Stomach (tissue), 9 donors: ENCODE results near the gene TUBB6. TPM values are rescaled to one million over a fixed set of nuclear protein-coding genes. Genes with fewer than 3 reads are reported as not detected.

Experiments used
- DNase-seq, 2 donors: peaks; one replicate each; pipeline versions ENCODE4 v3.0.0 to v3.0.0-alpha.2; 2013 to 2019
- H3K27ac ChIP-seq, 5 donors: fragments of 200-600 bp in 4 of 5; sonication (generic) in 4 of 5; one replicate each; pipeline ENCODE4 v1.5.1; 2013 to 2019; ENCODE audit warnings: mild to moderate bottlenecking in 1 of 5, moderate library complexity in 1 of 5
- H3K27me3 ChIP-seq, 3 donors: fragments of 200-600 bp; sonication (generic); one replicate each; pipeline ENCODE4 v1.5.1; 2017 to 2019; ENCODE audit warnings: mixed run types in 1 of 3
- H3K36me3 ChIP-seq, 4 donors: fragments of 200-600 bp; sonication (generic); 1 replicate in 3 of 4; 2 replicates in 1 of 4; pipeline ENCODE4 v1.5.1; 2016 to 2019
- H3K4me1 ChIP-seq, 4 donors: fragments of 200-600 bp; sonication (generic); one replicate each; pipeline ENCODE4 v1.5.1; 2016 to 2019
- H3K4me3 ChIP-seq, 4 donors: fragments of 200-600 bp; sonication (generic) in 3 of 4; one replicate each; pipeline ENCODE4 v1.5.1; 2016 to 2019; ENCODE audit warnings: mild to moderate bottlenecking in 1 of 4
- H3K9me3 ChIP-seq, 4 donors: fragments of 200-600 bp; sonication (generic); one replicate each; pipeline ENCODE4 v1.5.1; 2016 to 2019
- EP300 ChIP-seq: sonication (generic); formaldehyde crosslinking; IDR thresholded peaks from one replicate; pipeline ENCODE4 v1.6.1; 2017; ENCODE audit warnings: antibody characterized with exemption
- POLR2A ChIP-seq, 4 donors: fragments of 450-650 bp; IDR thresholded peaks; one replicate each; pipeline ENCODE4 v1.6.1; 2016; ENCODE audit warnings: antibody characterized with exemption in 4 of 4, control low read depth in 2 of 4, mild to moderate bottlenecking in 1 of 4, moderate library complexity in 1 of 4
- POLR2AphosphoS5 ChIP-seq, 3 donors: sonication (generic); formaldehyde crosslinking; IDR thresholded peaks; one replicate each; pipeline ENCODE4 v1.6.1; 2016; ENCODE audit warnings: antibody characterized with exemption in 3 of 3
- WGBS, 5 donors: extraction: QIAGEN DNeasy Blood & Tissue Kit in 3 of 5; methylation state at CpG; one replicate each; pipeline versions ENCODE4 v1.1.5 to v1.1.7; 2013 to 2018; 5-methylcytosine and 5-hydroxymethylcytosine counted together
- intact Hi-C: fragments of 100-400 bp; cut with DNase I; formaldehyde crosslinking; loops from one replicate; pipeline ENCODE4 v1.15.1; 2023; ENCODE audit warnings: low total_unique reads
- polyA plus RNA-seq, 3 donors: library from polyadenylated mRNA; stranded (reverse); fragments of 200-250 nt; gene quantifications; one replicate each; pipeline ENCODE4 v1.2.3, GENCODE V29; 2013
- total RNA-seq, 5 donors: library from RNA; depleted of rRNA; stranded (reverse); fragments of >200 nt; gene quantifications; one replicate each; pipeline versions ENCODE4 v1.1.0 to v1.2.3, GENCODE V29; 2014 to 2016
- TF ChIP-seq, protein P1 (sequence below), 7 experiments: fragments of 450-650 bp in 4 of 7; fragments of 200-600 bp in 3 of 7; sonication (generic) in 3 of 7; IDR thresholded peaks; one replicate each; pipeline ENCODE4 v1.5.1; 2016 to 2019; ENCODE audit warnings: antibody characterized with exemption in 7 of 7, control low read depth in 2 of 7, mild to moderate bottlenecking in 1 of 7
- donor health status: healthy with polysubstance abuse.
- donor health status: Bipolar disorder and iron deficiency.
- donor health status: healthy.

The TUBB6 gene
- total and polyA plus RNA-seq, 8 donors = 66.6 to 333 (median 174) TPM

DNA sequence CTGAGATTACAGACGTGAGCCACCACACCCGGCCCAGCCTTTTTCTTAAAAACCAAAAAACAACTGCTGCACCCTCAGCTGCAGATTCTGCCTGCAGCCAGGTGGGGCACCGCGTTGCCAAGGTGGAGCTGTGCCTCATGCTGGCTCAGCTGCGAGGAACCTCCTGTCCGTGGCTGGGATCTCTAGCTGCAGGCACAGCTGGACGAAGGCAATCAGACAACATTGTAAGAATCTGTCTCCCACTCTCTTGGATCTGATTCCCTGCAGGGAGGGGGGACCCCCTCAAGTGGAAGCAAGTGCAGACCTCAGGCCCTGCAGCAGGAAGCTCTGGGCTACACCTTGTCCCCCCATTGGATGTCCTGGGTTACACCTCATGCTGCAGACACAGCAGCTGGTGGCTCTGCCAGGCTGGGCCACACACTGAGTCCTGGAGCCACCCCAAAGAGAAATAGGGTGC is 29.8 kb upstream of the TUBB6 start:
- intact Hi-C loops = no loop called here

DNA sequence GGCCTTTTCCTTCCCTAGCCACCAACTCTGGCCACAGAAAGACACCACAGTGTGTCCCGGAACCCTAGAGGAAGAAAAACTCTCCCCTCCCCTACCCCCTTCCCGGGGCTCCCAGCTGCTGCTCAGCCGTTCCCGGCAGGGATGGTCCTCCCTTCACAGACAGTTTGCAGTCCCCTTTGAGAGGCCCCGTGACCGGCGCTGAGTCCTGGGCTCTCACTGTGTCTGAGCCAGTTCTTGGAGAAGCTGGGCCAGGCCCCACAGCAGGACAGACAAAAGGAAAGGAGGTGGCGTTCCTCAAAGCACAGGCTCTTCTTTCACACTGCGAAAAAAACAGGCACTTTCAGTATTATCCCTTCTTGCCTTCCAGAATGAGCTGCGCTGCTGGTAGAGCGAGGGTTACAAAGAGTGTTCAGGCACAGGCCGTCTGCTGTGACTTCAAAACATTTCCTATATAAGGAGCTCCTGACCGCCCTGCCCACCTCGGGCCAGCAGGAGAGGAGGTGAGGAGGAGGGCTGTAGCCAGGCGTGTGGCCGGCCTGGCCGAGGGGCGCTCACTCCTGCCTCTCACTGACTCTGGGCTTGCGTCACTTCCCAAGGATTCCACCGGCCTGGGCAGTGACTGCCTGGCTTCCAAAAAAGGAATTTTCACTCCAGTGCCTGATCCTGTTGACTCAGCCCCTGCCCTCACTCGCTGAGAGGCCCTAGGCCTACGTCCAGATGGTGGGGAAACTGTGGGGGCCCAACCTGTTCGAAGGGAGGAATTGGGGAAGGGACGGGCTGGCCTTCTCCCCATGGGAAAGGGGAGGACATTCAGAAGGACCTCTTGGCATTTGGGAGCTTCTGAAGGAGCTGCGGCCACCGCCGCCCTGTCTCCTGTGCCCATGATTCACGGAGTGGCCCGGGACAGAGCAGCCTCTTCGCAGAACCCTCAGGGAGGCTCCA is 29.0 kb upstream of the TUBB6 start:
- H3K36me3 ChIP-seq = no peaks in the 10 kb centered on the region
- WGBS, 5 donors = 44 to 48% (median 46%) methylated on average over 30 of the region's 30 CpGs
- H3K27ac ChIP-seq = peak overlapping the region; percentile 69 to 96 (median 87)
- H3K4me3 ChIP-seq = peak overlapping the region; percentile 18 to 45 (median 28)
- TF ChIP-seq POLR2A (IDR thresholded peaks at IDR 0.05) (peak in 2 of 4 donors; percentile 17 to 51), POLR2AphosphoS5 (IDR thresholded peaks at IDR 0.05) (peak; percentile 81 to 89 (median 85)), EP300 (peak; percentile 65)
- TF ChIP-seq, protein P1, sequence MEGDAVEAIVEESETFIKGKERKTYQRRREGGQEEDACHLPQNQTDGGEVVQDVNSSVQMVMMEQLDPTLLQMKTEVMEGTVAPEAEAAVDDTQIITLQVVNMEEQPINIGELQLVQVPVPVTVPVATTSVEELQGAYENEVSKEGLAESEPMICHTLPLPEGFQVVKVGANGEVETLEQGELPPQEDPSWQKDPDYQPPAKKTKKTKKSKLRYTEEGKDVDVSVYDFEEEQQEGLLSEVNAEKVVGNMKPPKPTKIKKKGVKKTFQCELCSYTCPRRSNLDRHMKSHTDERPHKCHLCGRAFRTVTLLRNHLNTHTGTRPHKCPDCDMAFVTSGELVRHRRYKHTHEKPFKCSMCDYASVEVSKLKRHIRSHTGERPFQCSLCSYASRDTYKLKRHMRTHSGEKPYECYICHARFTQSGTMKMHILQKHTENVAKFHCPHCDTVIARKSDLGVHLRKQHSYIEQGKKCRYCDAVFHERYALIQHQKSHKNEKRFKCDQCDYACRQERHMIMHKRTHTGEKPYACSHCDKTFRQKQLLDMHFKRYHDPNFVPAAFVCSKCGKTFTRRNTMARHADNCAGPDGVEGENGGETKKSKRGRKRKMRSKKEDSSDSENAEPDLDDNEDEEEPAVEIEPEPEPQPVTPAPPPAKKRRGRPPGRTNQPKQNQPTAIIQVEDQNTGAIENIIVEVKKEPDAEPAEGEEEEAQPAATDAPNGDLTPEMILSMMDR (IDR thresholded peaks at IDR 0.05) = no peak
- H3K27me3 ChIP-seq = no peaks in the 10 kb centered on the region
- DNase-seq = peak; percentile 40 to 92
- peaks cover 5 to 25% (median 13%) of the 10 kb centered on the region in 4 donors for H3K4me1 ChIP-seq
- no peaks in the 10 kb centered on the region for H3K9me3 ChIP-seq
- intact Hi-C loops = no loop called here

More for the DNA sequence above, 29.8 kb upstream of the TUBB6 start:
- DNase-seq = peak in 1 of 2 donors; percentile 49
- TF ChIP-seq EP300 = no peak
- TF ChIP-seq, protein P1 (IDR thresholded peaks at IDR 0.05) = no peak
- TF ChIP-seq POLR2AphosphoS5 (IDR thresholded peaks at IDR 0.05) = no peak
- TF ChIP-seq POLR2A (IDR thresholded peaks at IDR 0.05) = no peak
- 52 to 69% (median 57%) methylated on average over 7 of the region's 7 CpGs for WGBS, 5 donors
- peak overlapping the region; percentile 18 to 45 (median 28) for H3K4me3 ChIP-seq
- peaks cover 5 to 25% (median 13%) of the 10 kb centered on the region in 4 donors for H3K4me1 ChIP-seq
- H3K36me3 ChIP-seq = no peaks in the 10 kb centered on the region
- peak overlapping the region; percentile 64 to 96 (median 87) for H3K27ac ChIP-seq
- no peaks in the 10 kb centered on the region for H3K27me3 ChIP-seq
- H3K9me3 ChIP-seq = no peaks in the 10 kb centered on the region

DNA sequence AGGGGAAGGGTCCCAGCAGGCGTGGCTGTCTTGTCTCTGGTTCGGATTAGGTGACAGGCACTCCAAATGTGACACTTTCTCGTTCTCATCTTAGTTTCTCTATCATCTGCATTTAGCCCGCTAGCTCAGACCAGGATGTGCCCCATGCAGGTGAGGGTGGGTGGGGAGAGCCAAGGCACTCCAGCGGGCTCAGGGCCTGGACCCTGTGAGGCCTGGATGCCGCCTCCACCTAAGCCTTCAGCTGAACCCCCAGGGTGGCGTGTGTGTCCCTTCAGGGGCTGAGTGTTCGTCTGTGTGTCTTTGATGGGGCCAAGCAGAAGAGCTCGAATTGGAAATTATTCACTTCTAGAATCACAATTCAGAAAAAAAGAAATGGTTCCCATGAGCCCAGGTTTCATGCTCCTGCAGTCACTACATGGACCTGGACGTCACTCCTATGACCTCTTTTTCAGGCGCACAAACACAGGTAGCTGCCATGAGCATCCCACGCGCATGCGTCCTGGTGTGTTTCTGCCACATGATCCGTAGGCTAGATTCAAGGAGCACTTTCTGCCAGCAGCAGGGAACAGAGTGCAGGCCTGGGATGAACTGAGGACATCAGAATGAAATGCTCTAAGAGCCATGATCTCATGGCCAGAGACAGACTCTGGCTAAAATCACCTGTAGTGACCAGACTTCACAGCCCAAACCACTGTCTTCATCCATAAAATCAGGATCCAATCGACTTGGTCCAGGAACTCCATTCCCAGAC is 28.1 kb upstream of the TUBB6 start:
- peak in 2 of 3 donors; percentile 14 to 60 for TF ChIP-seq POLR2AphosphoS5 (IDR thresholded peaks at IDR 0.05)
- TF ChIP-seq, protein P1 (IDR thresholded peaks at IDR 0.05) = no peak
- Histone ChIP-seq H3K36me3 (no peaks in the 10 kb centered on the region), H3K4me3 (peak overlapping the region in 2 of 4 donors; percentile 36 to 45), H3K4me1 (peaks cover 5 to 25% (median 13%) of the 10 kb centered on the region in 4 donors), H3K9me3 (no peaks in the 10 kb centered on the region), H3K27ac (peak overlapping the region; percentile 69 to 96 (median 87)), H3K27me3 (no peaks in the 10 kb centered on the region)
- 80 to 90% (median 86%) methylated on average over 16 of the region's 16 CpGs for WGBS, 5 donors
- DNase-seq = no peak
- intact Hi-C loops = no loop called here

DNA sequence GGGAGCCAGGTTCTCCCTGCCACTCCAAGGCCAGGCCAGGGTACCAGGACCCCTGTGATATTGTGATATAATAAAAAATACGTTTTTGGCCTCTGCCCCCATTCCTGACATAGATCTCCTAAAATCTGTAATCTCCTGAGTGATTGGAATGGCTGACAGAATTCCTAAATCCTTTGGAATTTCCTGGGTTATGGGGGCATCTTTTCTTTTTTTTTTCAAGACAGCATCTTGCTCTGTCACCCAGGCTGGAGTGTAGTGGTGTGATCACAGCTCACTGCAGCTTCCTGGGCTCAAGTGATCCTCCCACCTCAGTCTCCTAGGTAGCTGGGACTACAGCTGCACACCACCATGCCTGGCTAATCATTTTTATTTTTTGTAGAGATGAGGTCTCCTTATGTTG is 26.2 kb upstream of the TUBB6 start:
- WGBS, 5 donors = 20 to 50% (median 32%) methylated on average over 1 of the region's 1 CpG
- TF ChIP-seq EP300 (no peak), POLR2A (IDR thresholded peaks at IDR 0.05) (no peak), POLR2AphosphoS5 (IDR thresholded peaks at IDR 0.05) (no peak)
- TF ChIP-seq, protein P1 (IDR thresholded peaks at IDR 0.05) = no peak
- no peaks in the 10 kb centered on the region for H3K36me3 ChIP-seq
- intact Hi-C loops = no loop called here
- peak overlapping the region in 3 of 5 donors; percentile 46 to 96 (median 54) for H3K27ac ChIP-seq
- H3K4me3 ChIP-seq = no peak overlapping the region
- no peak for DNase-seq
- peaks cover 0 to 7% (median 0%) of the 10 kb centered on the region in 3 donors for H3K27me3 ChIP-seq
- no peaks in the 10 kb centered on the region for H3K9me3 ChIP-seq
- peaks cover 5 to 25% (median 13%) of the 10 kb centered on the region in 4 donors for H3K4me1 ChIP-seq
